GM23338 (cell line): ENCODE results near the gene FHL1. TPM values are rescaled to one million over a fixed set of nuclear protein-coding genes. Genes with fewer than 3 reads are reported as not detected.

Experiments used
- ATAC-seq: fragments of 200-7000 bp; cut with Tn5 transposase; 3 replicates; pipeline ENCODE4 v1.9.1; 2020
- DNase-seq: peaks from one replicate; pipeline ENCODE4 v3.0.0-alpha.2; 2015; ENCODE audit warnings: low spot score
- H2AFZ ChIP-seq: fragments of 200-600 bp; sonication (generic); 2 replicates; pipeline ENCODE4 v1.8.0; 2016; ENCODE audit warnings: antibody characterized with exemption, mild to moderate bottlenecking, moderate library complexity
- H3F3A ChIP-seq: fragments of 200-600 bp; sonication (generic); replicated peaks from 2 replicates; pipeline ENCODE4 v1.8.0; 2017; ENCODE audit warnings: antibody characterized with exemption, mixed run types, low read depth
- H3K27ac ChIP-seq: fragments of 200-600 bp; sonication (generic); 2 replicates; pipeline ENCODE4 v1.6.1; 2016; ENCODE audit warnings: low read depth
- H3K27me3 ChIP-seq: fragments of 200-600 bp; sonication (generic); 2 replicates; pipeline ENCODE4 v1.8.0; 2016; ENCODE audit warnings: mild to moderate bottlenecking, mixed run types, moderate library complexity; ENCODE audit not compliant: insufficient read depth
- H3K36me3 ChIP-seq: fragments of 200-600 bp; sonication (generic); 2 replicates; pipeline ENCODE4 v1.8.0; 2016; ENCODE audit warnings: mild to moderate bottlenecking; ENCODE audit not compliant: insufficient read depth
- H3K4me1 ChIP-seq: fragments of 200-600 bp; sonication (generic); 2 replicates; pipeline ENCODE4 v1.8.0; 2016; ENCODE audit warnings: mild to moderate bottlenecking, moderate library complexity; ENCODE audit not compliant: insufficient read depth
- H3K4me2 ChIP-seq: fragments of 200-600 bp; sonication (generic); 2 replicates; pipeline ENCODE4 v1.7.1; 2017; ENCODE audit warnings: mixed run types
- H3K4me3 ChIP-seq: fragments of 200-600 bp; sonication (generic); 2 replicates; pipeline ENCODE4 v1.6.1; 2016; ENCODE audit warnings: mixed run types
- H3K79me2 ChIP-seq: fragments of 200-600 bp; sonication (generic); replicated peaks from 2 replicates; pipeline ENCODE4 v1.8.0; 2017; ENCODE audit warnings: mild to moderate bottlenecking; ENCODE audit not compliant: insufficient read depth
- H3K9me2 ChIP-seq: fragments of 200-600 bp; sonication (generic); 2 replicates; pipeline ENCODE4 v1.8.0; 2017; ENCODE audit not compliant: insufficient read depth
- H4K20me1 ChIP-seq: fragments of 200-600 bp; sonication (generic); replicated peaks from 2 replicates; pipeline ENCODE4 v1.8.0; 2017; ENCODE audit warnings: mild to moderate bottlenecking; ENCODE audit not compliant: insufficient read depth
- H3K27ac Mint-ChIP-seq: 2 replicates; pipeline ENCODE4 v1.8.0; 2020; ENCODE audit warnings: inconsistent platforms, mild to moderate bottlenecking, moderate library complexity, mixed read lengths
- H3K27me3 Mint-ChIP-seq: 3 replicates; pipeline ENCODE4 v1.8.0; 2022; ENCODE audit warnings: low read depth, mild to moderate bottlenecking, moderate library complexity, mixed read lengths, inconsistent platforms; ENCODE audit not compliant: insufficient read depth, poor library complexity
- H3K36me3 Mint-ChIP-seq: 3 replicates; pipeline ENCODE4 v1.8.0; 2021; ENCODE audit warnings: low read depth, mild to moderate bottlenecking, inconsistent platforms, moderate library complexity, mixed read lengths
- H3K4me1 Mint-ChIP-seq: 3 replicates; pipeline ENCODE4 v1.8.0; 2020; ENCODE audit warnings: mild to moderate bottlenecking, inconsistent platforms, mixed read lengths
- H3K4me3 Mint-ChIP-seq: 3 replicates; pipeline ENCODE4 v1.8.0; 2021; ENCODE audit warnings: moderate library complexity, mild to moderate bottlenecking, inconsistent platforms, mixed read lengths
- H3K9me3 Mint-ChIP-seq: 3 replicates; pipeline ENCODE4 v1.8.0; 2020; ENCODE audit warnings: moderate library complexity, mild to moderate bottlenecking, inconsistent platforms, mixed read lengths
- CREB1 ChIP-seq: fragments of 250-450 bp; sonication (Bioruptor Pico); IDR thresholded peaks from 2 replicates; pipeline ENCODE4 v1.5.0; 2020; ENCODE audit warnings: low read depth, mild to moderate bottlenecking, moderate library complexity
- EZH2 ChIP-seq: fragments of 200-600 bp; sonication (generic); IDR thresholded peaks from one replicate; pipeline ENCODE4 v1.8.0; 2017; ENCODE audit warnings: antibody characterized with exemption, mild to moderate bottlenecking, low read depth; ENCODE audit not compliant: unreplicated experiment
- NANOG ChIP-seq: IDR thresholded peaks from 2 replicates; pipeline ENCODE4 v1.6.1; 2016; ENCODE audit warnings: antibody characterized with exemption, borderline replicate concordance
- REST ChIP-seq: IDR thresholded peaks from one replicate; pipeline ENCODE4 v1.6.1; 2018; ENCODE audit warnings: antibody characterized with exemption; ENCODE audit not compliant: unreplicated experiment
- ZNF331 ChIP-seq: fragments of 250-450 bp; sonication (Bioruptor Pico); IDR thresholded peaks from 2 replicates; pipeline ENCODE4 v1.5.0; 2020; ENCODE audit warnings: low read depth, mild to moderate bottlenecking, moderate library complexity
- ZNF462 ChIP-seq: fragments of 250-450 bp; sonication (Bioruptor Pico); IDR thresholded peaks from 2 replicates; pipeline ENCODE4 v1.5.0; 2020; ENCODE audit warnings: mild to moderate bottlenecking, moderate library complexity
- polyA plus RNA-seq: library from polyadenylated mRNA; unstranded; fragments of >200 nt; fragmentation: Nextera tagmentation; extraction: Ambion mirVana; gene quantifications from 2 replicates; pipeline ENCODE4 v1.2.1, GENCODE V29; 2016
- total RNA-seq: library from RNA; depleted of rRNA; stranded (reverse); fragments of >200 nt; shearing (Covaris generic); gene quantifications from 2 replicates; pipeline ENCODE4 v1.2.3, GENCODE V29; 2014

The FHL1 gene
- total and polyA plus RNA-seq, 2 experiments from 2014 or later, result 47.9 to 60.4 TPM

GRCh38 chrX:136183917-136184316 lies 36.6 kb downstream of the FHL1 start:
- no peaks in the 10 kb centered on the region for H3K4me1 Mint-ChIP-seq
- Histone ChIP-seq H3K4me2 (no peak overlapping the region), H3K4me3 (no peak overlapping the region), H3K27ac (no peak overlapping the region), H3K9me2 (no peaks in the 10 kb centered on the region), H3F3A (no peaks in the 10 kb centered on the region), H2AFZ (no peak overlapping the region), H3K36me3 (no peaks in the 10 kb centered on the region), H4K20me1 (no peaks in the 10 kb centered on the region), H3K27me3 (no peaks in the 10 kb centered on the region), H3K79me2 (no peaks in the 10 kb centered on the region), H3K4me1 (no peaks in the 10 kb centered on the region)
- ATAC-seq (no peak), DNase-seq (no peak)
- H3K4me3 Mint-ChIP-seq, result no peak overlapping the region
- H3K27ac Mint-ChIP-seq, result no peak overlapping the region
- peaks cover 2% of the 10 kb centered on the region for H3K27me3 Mint-ChIP-seq
- H3K9me3 Mint-ChIP-seq, result no peaks in the 10 kb centered on the region
- no peak for TF ChIP-seq ZNF331 (CRISPR knock-in tag)
- TF ChIP-seq CREB1 (CRISPR knock-in tag), result no peak
- TF ChIP-seq EZH2, result no peak
- no peak for TF ChIP-seq REST
- no peak for TF ChIP-seq ZNF462 (CRISPR knock-in tag)
- TF ChIP-seq NANOG, result no peak
- H3K36me3 Mint-ChIP-seq, result no peaks in the 10 kb centered on the region
